D341Med (cell line): ENCODE measurements around the gene TBC1D7.
A peak's percentile ranks its signal among the peaks of the same experiment; 100 is the strongest.

ENCODE experiments used
- DNase-seq: peaks from one replicate; pipeline ENCODE4 v3.0.0; 2012; ENCODE audit warnings: low spot score

The TBC1D7 gene

DNA sequence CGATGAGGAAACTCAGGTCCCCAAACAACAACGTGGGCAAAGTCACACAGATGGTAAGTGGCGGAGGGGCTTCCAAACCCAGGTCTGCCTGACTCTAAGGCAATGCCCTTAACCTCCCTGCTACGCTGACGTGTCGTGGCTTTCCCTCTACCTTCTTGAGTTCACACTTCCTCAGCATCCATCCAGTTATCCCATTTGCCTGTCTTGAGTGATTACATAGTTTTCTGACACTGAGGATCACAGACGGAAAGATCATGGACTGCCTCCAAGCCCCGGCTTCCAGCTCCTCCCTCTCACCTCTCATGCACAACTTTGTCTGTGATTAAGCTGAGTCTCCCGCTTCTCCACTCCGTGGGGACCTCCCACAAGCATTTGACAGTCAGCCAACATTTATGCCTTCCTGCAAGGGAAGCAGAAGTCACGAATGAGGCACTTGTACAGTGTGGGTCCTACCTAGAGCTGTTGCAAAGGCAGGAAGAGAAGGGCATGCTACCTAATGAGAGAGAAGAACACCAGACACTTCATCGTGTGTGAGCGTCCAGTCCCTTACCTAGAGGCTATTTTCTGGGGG lies 33.8 kb downstream of the TBC1D7 start:
- DNase-seq = no peak

DNA sequence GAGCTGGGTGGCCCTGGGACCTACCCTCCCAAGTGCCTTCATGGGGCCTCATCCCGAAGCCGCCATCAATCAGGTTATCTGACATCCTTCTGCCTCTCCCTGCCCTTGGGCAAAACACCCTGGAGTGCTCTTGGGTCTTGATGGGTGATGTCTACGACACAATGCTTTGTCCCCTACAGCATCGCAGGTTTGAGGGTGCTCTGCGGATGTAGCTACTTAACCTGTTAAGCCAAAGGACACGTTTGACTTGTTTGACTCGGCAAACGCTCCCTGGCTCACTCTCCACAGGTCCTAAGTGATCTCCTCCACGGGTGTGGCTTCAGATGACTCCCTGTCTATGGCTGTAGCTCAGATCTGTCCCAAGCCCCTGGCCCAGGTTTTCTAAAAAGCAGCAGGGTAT lies 35.6 kb downstream of the TBC1D7 start:
- no peak for DNase-seq

DNA sequence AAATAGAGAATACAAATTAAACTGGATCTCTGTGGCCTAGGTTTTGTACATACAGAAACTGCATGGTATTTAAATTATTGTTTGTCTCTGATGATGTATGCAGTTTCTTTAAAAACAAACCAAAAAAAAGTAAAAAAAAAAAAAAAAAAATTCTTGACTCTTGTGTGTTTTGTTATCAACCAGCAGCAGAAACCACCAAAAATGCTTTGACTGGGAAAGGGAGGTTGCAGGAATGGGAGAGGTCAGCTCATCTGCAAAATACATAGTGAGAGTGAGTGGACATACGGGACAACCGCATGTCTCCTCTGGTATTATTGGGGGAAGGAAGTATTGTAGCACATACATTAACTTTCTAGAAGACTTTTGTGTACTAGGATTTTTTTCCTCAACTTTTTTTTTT lies 38.0 kb downstream of the TBC1D7 start:
- DNase-seq = no peak

DNA sequence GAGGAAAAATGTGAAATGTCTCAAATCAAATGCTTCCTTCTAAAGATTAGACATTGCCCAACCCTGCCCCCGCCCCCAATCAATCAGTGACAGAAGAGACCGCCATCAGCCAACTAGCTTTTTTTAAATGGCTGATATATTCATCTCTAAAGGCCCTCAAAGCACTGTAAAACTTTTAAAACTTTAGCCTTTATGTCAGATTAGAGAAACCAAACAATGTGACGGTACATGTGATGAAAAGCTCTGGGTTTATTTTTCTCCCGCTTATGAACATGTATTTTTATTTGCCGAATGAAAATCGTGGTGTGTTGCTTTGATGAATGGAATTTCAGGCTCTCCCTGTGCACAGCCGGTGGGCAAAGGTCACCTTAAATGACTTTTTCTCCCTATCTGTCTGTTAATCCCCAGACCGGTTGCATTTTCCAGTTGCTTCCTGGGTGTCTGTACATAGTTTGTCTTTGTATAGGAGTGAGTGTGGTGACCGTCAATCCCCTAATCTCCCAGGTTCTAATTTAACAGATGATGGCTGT lies 38.5 kb downstream of the TBC1D7 start:
- no peak for DNase-seq

DNA sequence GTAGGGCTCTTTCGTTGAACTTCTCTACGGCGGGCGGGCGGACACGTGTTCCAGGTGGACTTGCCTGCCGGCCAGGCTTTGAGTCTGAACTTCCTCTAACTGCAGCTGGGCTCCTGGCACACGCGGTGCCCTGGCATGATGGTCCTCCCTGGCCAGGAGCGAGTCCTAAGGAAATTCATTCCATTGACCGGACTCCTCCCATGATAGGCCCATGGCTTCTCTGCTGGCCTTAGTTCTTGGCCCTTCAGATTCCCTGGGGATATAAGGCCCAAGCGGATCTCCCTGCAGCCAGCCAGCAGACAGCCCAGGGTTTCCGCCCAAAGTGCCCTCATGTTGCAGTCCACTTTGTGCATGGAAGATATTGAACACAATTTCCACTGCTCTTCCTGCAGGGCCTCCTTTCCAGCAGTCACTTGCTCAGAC lies 39.4 kb downstream of the TBC1D7 start:
- no peak for DNase-seq

DNA sequence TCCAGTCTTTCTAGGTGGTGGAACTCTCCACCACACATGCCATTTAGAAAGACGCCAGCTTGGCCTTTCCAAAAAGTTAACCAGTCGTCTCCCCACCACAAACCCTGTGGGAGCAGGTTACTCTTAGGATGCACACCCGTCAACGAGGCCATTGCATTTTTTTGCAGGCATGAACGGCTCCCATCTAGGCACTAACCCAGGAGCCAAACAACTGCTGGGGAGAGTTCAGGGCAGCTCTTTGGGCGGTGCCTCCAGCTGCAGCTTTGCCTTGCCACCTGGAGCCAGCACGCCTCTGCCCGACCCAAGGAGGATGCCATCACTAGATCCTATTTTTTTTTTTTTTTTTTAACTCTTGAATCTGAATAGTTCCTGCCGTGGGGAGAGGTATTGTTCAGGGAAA lies 39.9 kb downstream of the TBC1D7 start:
- no peak for DNase-seq

DNA sequence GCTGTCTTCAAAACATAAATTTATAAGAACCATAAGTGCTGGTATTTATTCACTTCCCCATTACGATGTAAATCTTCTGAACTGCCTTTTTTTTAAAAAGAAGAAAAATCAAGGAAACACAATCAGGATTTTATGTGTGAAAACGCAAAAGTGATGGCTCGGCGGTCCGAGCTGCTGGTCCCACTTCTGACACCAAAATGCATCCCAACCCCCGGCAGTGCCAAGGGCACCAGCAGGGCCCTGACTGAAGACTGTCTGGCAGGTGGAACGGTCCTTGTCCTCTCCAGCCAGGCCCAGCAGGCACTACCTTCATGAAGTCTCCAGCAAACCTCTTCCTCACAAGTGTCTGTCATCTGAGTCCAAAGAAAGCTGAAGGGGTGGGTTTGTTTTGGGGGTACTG lies 41.2 kb downstream of the TBC1D7 start:
- DNase-seq = no peak

DNA sequence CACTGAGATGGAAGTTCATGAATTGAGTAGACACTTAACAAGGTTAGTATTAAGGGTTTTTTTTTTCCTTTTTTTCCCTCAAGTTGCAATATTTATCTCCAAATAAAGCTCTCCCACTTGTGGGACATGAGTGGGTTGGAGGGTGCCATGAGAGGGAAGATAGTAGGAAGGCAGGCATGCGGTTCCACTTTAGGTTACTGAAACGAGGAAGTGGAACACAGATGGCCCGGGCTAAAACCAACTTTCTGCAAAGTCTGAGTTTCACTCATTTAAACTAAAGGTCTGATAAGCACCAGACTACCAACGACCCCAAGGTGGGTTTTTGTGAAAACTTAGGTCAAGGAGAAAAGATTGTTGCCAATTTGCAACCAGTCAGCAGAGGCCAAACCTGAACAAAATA lies 42.2 kb downstream of the TBC1D7 start:
- no peak for DNase-seq

DNA sequence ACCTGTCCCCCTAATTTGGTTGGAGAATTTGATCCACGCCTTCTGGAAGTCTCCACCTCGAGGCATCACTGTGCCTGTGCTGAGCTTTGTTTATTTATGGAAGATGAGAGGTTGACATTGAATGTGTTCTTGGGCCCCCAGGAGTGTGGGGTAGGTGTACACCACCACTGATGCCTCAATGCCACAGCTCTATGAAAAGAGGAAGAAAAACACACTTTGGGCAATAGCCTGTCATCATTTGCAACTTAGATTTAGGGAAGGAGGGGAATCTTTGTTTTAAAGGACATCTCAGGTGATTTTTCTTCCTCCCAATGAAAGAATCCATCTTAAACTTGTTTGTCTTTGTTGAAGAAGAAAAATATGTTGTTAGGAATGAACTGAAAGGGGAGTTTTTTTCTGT lies 42.6 kb downstream of the TBC1D7 start:
- no peak for DNase-seq

DNA sequence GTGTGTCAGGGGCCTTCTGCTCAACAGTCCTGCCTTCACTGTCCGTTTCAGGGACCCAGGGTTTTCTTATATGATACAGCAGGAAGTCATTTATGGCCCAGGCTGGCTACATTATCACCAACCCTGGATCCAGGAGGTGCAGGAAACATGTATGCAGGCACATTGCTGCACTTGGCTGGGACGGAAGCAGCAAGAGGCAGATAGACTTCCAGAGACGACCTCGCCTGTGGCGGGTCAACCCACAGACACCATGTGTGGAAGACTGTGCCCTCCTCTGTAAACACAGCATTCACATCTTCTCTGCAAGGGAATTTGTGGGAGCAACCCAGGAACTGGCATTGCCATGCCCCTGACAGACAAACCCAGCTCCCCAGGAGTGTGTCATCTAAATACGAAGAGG lies 43.7 kb downstream of the TBC1D7 start:
- DNase-seq = no peak

DNA sequence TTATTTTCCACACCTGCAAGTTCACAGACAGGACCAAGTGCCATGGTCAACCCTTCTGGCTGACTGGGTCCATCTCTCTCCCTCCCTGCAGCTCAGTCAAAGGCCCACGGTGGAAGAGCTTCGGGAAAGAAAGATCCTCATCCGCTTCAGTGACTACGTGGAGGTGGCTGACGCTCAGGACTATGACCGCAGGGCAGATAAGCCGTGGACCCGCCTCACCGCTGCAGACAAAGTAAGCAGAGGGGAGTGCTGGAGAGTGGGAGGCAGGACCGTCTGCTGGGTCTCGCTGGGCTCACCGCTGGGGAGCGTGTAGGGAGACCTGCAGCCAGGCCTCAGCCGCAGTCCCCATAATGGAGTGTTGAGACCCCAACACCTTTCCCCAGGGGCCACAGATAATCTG lies 45.0 kb downstream of the TBC1D7 start:
- DNase-seq = no peak

DNA sequence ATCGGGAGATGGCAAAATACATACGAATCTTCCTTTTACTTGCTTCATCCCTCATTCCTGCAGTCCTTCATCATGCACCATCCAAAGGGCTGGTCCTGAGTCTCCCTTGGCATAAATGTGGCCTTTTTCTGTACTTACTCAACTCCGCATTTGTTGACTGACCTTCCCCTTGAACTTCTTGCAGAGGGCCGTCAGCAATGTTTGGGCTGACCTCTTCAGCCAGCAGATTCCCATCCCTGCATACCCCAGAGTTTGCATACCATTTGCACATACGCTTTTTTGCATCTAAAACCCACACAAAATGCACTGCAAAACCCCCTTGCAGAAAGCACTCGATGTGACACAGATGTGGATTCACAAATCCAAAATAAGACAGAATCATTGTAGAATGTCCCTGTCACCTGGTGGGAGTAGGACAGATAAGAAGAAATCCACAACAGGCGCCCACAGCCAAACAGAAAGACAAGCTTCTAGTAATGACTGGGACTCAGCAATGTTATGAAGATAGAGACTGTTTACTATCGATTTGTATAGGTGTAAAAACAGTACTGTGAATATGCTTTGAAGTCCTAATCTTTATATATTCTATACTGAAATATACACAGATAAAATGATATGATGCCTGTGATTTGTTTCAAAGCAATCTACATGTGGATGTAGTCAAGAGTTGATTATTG lies 45.8 kb downstream of the TBC1D7 start:
- DNase-seq = no peak

DNA sequence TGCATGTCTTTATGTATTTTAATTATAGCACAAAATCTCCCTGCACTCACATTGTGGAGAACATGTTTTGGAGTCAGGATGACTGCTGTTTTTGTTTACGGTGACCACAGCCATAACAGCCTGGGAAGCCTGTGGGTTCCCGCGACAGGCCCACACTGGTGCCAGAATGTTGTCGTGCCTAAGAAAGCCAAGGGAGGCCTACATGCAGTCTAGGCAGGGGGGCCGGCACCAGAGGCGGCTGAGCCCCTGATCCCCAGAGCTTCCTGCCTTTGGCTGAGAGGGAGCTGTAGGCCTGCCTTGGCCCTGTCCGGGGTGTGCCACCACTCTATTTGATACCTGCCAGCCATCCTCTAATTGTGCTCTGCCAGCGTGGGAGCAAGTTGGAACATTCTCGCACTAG lies 46.7 kb downstream of the TBC1D7 start:
- no peak for DNase-seq

DNA sequence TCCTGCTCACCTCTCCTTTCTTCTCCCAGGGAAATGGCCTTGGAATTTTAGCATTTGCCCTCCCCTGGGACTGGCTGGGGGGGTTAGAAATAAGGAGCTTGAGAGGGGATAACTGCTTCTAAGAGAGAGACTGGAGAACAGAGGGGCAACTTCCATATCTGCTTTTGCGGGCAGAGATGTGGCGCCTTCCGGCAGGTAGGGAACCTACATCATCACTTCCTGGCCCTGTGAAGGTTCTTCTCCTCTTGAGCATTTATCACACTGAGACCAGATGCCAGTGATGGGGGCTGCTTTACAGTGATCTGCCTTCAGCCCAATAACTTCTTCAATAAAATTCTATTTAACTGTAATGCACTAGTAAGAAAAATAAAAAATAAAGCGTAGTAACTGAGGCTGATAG lies 48.1 kb downstream of the TBC1D7 start:
- no peak for DNase-seq

DNA sequence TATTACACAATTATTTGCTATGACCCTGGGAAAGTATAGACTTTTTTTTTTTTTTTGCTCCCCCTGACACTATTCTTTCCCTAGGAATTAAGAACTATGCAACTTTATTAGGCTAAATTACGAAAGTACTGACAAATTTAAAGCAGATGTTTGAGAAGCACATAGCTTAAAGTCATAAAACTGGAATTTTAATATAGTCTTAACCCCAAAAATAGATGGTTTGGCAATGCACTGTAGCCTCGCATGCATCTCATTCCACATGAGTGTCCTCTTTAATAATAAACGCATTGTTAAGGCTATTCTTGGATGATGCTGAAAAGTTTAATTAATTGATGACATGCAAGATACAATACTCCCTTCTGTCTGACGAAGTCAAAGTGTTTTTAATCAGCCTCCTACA lies 49.3 kb downstream of the TBC1D7 start:
- no peak for DNase-seq

DNA sequence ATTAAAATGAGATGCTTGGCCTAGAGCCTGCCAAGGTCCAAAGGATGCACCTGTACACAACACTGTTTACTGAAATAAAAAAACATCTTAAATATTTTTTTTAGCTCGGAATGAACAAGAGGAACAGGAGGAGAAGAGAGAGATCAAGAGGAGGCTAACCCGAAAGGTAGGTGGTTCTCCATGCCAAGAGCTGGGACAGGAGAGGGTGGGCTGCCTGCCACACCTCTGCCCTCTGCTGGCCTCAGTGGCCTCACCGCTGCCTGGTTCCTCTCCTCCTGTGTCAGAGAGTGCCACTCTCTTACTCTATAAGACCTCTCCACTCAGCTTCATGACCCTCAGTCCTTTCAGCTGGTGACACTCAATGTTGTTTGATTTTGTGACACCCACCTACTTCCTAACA lies 50.2 kb downstream of the TBC1D7 start:
- peak; percentile 56 for DNase-seq

DNA sequence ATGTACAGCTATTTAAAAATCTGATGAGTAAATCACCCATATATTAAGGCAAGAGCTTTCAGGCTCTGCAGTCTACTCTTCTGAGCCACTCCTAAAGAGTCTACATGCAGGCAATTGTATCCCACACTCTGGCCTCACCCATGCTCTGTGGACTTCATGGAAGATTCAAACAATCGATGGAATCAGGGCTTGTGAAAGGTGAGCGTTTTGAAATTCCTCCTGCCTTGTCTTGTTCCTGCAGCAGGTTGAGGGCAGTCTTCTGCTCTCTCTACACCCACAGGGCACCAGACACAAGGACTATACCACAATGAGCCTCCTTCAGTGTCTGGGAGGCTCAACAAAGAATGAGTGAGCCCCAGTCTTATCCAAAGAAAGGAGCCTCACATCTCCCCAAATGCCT lies 51.1 kb downstream of the TBC1D7 start:
- DNase-seq = no peak

DNA sequence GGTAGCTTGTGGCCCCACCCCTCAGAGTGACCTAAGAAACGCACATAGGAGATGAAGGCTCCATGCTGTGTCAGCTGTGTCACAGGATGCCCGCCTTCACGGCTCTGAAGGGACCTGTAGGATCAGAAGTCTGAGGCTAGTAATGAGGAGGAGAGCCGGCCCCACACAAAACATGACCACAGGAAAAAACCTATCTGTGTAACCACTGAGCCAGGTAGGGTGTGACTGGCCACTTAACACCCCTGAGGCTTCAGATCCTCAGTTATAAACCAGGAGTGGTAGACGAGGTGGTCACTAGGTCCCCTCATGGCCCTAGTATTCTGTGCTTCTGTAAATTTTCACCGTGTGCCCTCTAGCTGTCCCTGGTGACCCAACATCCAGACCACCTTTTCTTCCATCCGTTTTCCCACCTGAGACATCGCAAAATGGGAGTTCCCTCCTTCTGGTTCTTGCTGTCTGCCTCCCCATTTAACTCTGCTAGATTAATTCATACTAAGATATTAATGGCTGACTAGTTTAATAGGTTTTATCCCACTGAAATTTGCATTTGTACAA lies 52.8 kb downstream of the TBC1D7 start:
- DNase-seq = no peak

DNA sequence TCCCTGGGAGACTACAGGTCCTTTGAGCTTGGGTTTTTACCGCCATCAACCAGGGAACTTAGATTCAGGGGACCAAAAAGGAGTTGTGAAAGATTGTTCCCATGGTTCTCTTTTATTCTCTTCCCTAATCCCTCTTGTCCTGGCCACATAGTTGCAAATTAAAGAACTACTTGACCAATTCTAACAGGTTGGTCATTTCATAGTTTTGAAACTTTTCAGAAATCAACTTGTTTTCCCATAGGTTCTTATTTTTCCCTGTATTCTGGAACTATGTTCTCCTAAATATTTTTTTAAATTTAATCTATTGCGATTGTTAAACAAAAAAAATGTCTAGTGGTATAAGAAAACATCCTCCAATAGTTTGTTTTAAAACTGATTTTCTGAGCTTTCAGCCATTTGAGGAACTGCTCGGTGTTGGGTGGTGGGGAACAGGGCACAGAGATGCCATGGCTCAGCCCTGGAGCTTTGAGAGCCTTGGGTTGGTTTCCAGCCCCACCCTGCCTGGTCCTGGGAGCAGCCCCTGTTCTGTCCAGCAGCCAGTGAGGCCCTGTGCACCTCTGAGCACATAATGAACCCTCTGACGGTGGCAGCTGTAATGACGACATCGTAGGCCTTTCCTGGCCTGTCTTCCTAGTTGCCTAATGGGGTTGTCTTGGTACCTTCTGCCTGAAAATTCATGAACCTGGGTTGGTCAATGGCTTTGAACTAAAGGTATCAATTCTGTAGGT lies 53.5 kb downstream of the TBC1D7 start:
- no peak for DNase-seq

DNA sequence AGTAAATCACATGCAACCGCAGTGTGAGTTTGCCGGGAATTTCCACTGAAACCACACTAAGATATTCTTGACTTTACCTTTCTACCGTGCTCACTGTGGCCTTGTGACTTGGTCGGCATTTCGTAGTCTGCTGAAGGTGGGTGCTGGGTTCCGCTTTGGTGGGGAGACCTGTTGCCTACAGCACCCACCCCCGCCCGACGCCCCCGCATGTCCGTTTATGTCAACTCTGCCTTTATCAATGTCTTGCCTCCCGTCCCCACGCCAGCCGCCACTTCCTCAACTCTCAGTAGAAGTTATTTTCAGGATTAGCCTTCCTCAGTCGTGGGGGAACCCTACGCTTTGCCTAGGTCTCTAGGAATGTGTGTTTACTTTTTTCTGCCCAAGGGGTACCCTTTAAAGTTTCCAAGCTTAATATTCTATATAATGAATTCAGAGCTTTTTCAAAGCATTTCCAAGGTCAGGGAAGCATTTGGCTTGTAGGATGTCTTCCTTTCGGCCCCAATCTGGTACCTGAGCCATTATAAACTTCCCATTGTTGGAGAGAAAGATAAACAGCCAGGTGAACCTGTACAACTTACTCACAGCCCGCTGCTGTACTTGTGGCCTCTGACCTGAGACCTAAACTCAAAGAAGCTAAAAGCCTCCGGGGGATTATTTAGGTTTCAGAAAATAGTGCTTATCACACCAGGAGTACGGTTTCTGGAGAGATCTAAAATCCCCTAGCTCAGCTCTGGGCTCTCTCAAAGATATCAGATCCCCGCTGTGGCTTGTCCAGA lies 54.2 kb downstream of the TBC1D7 start:
- no peak for DNase-seq

DNA sequence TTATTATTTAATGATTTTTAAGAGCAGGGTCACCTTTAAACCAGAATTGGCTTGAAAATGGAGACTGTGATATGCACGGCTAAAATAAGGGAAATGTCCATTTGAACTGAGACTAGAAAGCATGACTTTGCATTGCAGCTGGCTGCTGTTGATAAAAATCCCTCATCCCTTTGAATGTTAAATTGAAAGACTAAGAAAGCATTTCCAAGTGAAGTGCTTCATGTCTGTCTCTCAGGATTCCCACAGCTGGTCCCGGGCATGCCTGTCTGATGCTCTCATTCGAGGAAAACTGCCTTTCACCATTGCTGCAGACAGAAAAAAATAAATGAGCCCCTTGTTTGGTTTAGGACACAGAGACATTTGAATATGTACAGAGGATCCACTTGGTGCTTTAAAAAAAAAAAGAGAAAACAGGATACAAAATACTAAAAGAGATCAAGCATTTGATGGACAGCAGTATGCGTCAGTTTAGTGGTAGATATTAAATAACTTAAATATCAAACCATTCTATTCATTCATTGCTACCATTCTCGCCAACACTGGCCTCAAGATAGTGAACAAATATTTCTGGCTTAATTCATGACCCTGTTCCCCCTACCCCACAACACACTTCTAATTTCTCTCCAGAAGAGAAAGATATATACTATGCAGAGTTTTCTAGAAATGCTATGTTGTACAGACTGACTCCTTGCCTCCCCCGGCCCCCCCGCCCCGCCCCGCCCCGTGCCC lies 55.0 kb downstream of the TBC1D7 start:
- no peak for DNase-seq
